T-cell (primary cell): ENCODE results near the gene FES. TPM values are rescaled to one million over a fixed set of nuclear protein-coding genes. Genes with fewer than 3 reads are reported as not detected.

ENCODE experiments used
- ATAC-seq, 4 experiments: fragments of 200-7000 bp in 3 of 4; fragments of 150-1000 bp in 1 of 4; cut with Tn5 transposase; replicated peaks in 1 of 4; 1 replicate in 3 of 4; 2 replicates in 1 of 4; pipeline ENCODE4 v1.10.0; 2021; ENCODE audit warnings: moderate library complexity in 3 of 4, mild to moderate bottlenecking in 2 of 4, moderate number of reproducible peaks in 1 of 4
- CTCF ChIA-PET, 2 donors: fragments of 300-600 bp; sonication (Branson Sonifier 250); formaldehyde crosslinking; loops; one replicate each; lab custom pipeline; 2022; ENCODE audit warnings: antibody characterized with exemption in 2 of 2; lab: Charles Lee
- POLR2A ChIA-PET, 2 donors: fragments of 300-600 bp; sonication (Branson Sonifier 250); formaldehyde crosslinking; loops; one replicate each; lab custom pipeline; 2022; ENCODE audit warnings: antibody characterized with exemption in 2 of 2; lab: Charles Lee
- DNase-seq, 35 experiments: peaks; one replicate each; pipeline versions ENCODE4 v3.0.0 to v3.0.0-alpha.2; 2013 to 2023
- H3K27ac ChIP-seq: one replicate; pipeline ENCODE4 v1.5.1; 2013; ENCODE audit warnings: low read length
- H3K27me3 ChIP-seq, 2 experiments: replicated peaks in 1 of 2; 1 replicate in 1 of 2; 2 replicates in 1 of 2; pipeline versions ENCODE4 v1.6.1 to v1.7.0; 2013; ENCODE audit warnings: low read length in 1 of 2, mixed read lengths in 1 of 2; ENCODE audit not compliant: control insufficient read depth in 2 of 2, insufficient read depth in 2 of 2; ENCODE audit errors: extremely low read depth in 1 of 2
- H3K36me3 ChIP-seq, 2 donors: 1 replicate in 1 of 2; 2 replicates in 1 of 2; pipeline versions ENCODE4 v1.6.1 to v1.7.0; 2013; ENCODE audit warnings: low read length in 1 of 2; ENCODE audit not compliant: control insufficient read depth in 2 of 2, insufficient read depth in 1 of 2; ENCODE audit errors: extremely low read depth in 1 of 2
- H3K4me1 ChIP-seq, 2 experiments: 1 replicate in 1 of 2; 2 replicates in 1 of 2; pipeline versions ENCODE4 v1.6.1 to v1.7.0; 2013; ENCODE audit warnings: low read length in 2 of 2, mixed read lengths in 1 of 2; ENCODE audit not compliant: insufficient read depth in 2 of 2, control insufficient read depth in 1 of 2; ENCODE audit errors: extremely low read depth in 1 of 2
- H3K4me3 ChIP-seq, 2 donors: 1 replicate in 1 of 2; 2 replicates in 1 of 2; pipeline versions ENCODE4 v1.5.1 to v1.7.0; 2013; ENCODE audit warnings: mild to moderate bottlenecking in 2 of 2, low read length in 1 of 2, moderate library complexity in 1 of 2; ENCODE audit not compliant: control insufficient read depth in 1 of 2; ENCODE audit errors: extremely low read depth in 1 of 2
- H3K9me3 ChIP-seq: 2 replicates; pipeline ENCODE4 v1.7.0; 2013
- H3K27ac Mint-ChIP-seq, 2 donors: one replicate each; pipeline ENCODE4 v1.8.0; 2020 to 2021; ENCODE audit warnings: mild to moderate bottlenecking in 2 of 2, mixed read lengths in 2 of 2
- H3K27me3 Mint-ChIP-seq, 2 donors: one replicate each; pipeline ENCODE4 v1.8.0; 2021 to 2022; ENCODE audit warnings: mixed read lengths in 2 of 2
- H3K36me3 Mint-ChIP-seq: one replicate; pipeline ENCODE4 v1.8.0; 2021; ENCODE audit warnings: mixed read lengths
- H3K4me1 Mint-ChIP-seq, 3 donors: one replicate each; pipeline ENCODE4 v1.8.0; 2020 to 2022; ENCODE audit warnings: mixed read lengths in 3 of 3, mild to moderate bottlenecking in 1 of 3
- H3K4me3 Mint-ChIP-seq, 3 donors: one replicate each; pipeline ENCODE4 v1.8.0; 2020 to 2022; ENCODE audit warnings: mild to moderate bottlenecking in 3 of 3, mixed read lengths in 3 of 3, moderate library complexity in 3 of 3
- H3K9me3 Mint-ChIP-seq, 3 donors: one replicate each; pipeline ENCODE4 v1.8.0; 2020 to 2022; ENCODE audit warnings: mixed read lengths in 3 of 3
- WGBS: methylation state at CpG from one replicate; pipeline ENCODE4 v1.1.5; 2013; ENCODE audit warnings: missing lambda C conversion rate; ENCODE audit not compliant: insufficient coverage; 5-methylcytosine and 5-hydroxymethylcytosine counted together
- total RNA-seq, 35 experiments: library from RNA in 6 of 35; stranded (reverse) in 6 of 35; fragments of 120-200 nt in 1 of 35; gene quantifications; one replicate each; pipeline versions ENCODE4 v1.2.1 to v1.2.4 and lab custom pipeline; 2013 to 2026

Gene FES
- total RNA-seq, 5 donors from 2014 or later (not counting 1 experiment from before 2014, with no cell fraction given), result 3.2 to 5.2 (median 4.3) TPM

DNA sequence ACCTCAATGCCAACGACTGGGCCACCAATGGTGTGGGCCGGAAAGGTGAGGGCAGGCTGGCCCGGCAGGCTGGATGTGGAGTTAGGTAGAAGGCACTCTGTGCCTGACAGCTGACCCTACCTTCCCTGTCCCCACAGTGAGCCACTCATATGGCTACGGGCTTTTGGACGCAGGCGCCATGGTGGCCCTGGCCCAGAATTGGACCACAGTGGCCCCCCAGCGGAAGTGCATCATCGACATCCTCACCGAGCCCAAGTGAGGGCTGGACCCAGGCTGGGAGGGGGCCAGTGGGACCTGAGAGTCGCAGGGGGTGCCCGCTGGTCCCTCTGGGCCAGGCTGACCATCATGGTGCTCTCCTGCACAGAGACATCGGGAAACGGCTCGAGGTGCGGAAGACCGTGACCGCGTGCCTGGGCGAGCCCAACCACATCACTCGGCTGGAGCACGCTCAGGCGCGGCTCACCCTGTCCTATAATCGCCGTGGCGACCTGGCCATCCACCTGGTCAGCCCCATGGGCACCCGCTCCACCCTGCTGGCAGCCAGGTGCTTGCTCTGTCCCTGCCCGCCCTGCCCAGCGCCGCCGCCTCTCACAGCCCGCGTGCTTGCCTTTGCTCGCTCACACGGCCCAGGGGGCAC lies 4.5 kb upstream of the FES start:
- H3K4me1 ChIP-seq, result peaks cover 0 to 7% of the 10 kb centered on the region in 2 experiments
- no peak for DNase-seq
- H3K4me1 Mint-ChIP-seq, result peaks cover 0 to 6% (median 4%) of the 10 kb centered on the region in 3 donors
- ATAC-seq, result no peak
- H3K36me3 Mint-ChIP-seq, result peaks cover 30% of the 10 kb centered on the region
- peaks cover 0 to under 1% of the 10 kb centered on the region in 2 donors for H3K27me3 Mint-ChIP-seq
- H3K9me3 ChIP-seq, result no peaks in the 10 kb centered on the region
- WGBS, result 96% methylated on average over 31 of the region's 35 CpGs
- ChIA-PET POLR2A (no interaction called here), CTCF (no interaction called here)
- peaks cover 0 to 6% of the 10 kb centered on the region in 2 experiments for H3K27me3 ChIP-seq
- H3K36me3 ChIP-seq, result peaks cover 27 to 42% of the 10 kb centered on the region in 2 donors
- no peak overlapping the region for H3K4me3 ChIP-seq
- no peaks in the 10 kb centered on the region for H3K9me3 Mint-ChIP-seq
- H3K27ac ChIP-seq, result no peak overlapping the region
- no peak overlapping the region for H3K27ac Mint-ChIP-seq
- H3K4me3 Mint-ChIP-seq, result no peak overlapping the region

DNA sequence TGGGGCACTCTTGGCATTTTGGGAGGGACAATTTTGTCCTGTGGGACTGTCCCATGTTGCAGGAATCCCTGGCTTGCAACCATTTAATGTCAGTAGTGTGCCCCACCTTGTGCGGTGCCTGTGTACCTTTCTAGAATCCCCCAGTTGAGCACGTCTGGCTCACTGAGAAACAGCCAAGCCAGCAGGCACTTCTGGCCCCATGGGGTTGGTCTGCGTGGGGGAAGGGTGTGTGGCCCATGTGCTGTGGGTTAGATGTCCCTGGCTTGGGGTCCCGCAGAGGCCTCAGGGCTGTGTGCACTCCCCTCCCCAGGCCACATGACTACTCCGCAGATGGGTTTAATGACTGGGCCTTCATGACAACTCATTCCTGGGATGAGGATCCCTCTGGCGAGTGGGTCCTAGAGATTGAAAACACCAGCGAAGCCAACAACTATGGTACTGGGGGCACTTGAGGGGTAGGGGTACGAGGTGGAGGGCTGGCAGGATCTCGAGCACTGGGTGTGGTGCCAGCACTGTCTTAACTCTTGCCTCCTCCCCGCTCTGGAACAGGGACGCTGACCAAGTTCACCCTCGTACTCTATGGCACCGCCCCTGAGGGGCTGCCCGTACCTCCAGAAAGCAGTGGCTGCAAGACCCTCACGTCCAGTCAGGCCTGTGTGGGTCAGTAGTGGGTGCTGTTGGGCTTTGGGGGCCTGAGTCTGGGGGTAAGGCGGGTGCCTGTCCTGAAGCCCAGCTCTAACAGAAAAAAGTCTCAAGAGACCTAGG lies 3.7 kb upstream of the FES start:
- 88% methylated on average over 9 of the region's 16 CpGs for WGBS
- peaks cover 30% of the 10 kb centered on the region for H3K36me3 Mint-ChIP-seq
- no peak overlapping the region for H3K4me3 Mint-ChIP-seq
- H3K9me3 Mint-ChIP-seq, result no peaks in the 10 kb centered on the region
- peaks cover 0 to 10% (median 9%) of the 10 kb centered on the region in 3 donors for H3K4me1 Mint-ChIP-seq
- H3K4me1 ChIP-seq, result peaks cover under 1 to 13% of the 10 kb centered on the region in 2 experiments
- H3K9me3 ChIP-seq, result no peaks in the 10 kb centered on the region
- no peak for ATAC-seq
- H3K36me3 ChIP-seq, result peaks cover 27 to 42% of the 10 kb centered on the region in 2 donors
- H3K27ac Mint-ChIP-seq, result no peak overlapping the region
- CTCF ChIA-PET, result no interaction called here
- POLR2A ChIA-PET, result no interaction called here
- no peak overlapping the region for H3K27ac ChIP-seq
- peaks cover 0 to 2% of the 10 kb centered on the region in 2 donors for H3K27me3 Mint-ChIP-seq
- H3K27me3 ChIP-seq, result peaks cover 0 to 13% of the 10 kb centered on the region in 2 experiments
- H3K4me3 ChIP-seq, result no peak overlapping the region
- no peak for DNase-seq

DNA sequence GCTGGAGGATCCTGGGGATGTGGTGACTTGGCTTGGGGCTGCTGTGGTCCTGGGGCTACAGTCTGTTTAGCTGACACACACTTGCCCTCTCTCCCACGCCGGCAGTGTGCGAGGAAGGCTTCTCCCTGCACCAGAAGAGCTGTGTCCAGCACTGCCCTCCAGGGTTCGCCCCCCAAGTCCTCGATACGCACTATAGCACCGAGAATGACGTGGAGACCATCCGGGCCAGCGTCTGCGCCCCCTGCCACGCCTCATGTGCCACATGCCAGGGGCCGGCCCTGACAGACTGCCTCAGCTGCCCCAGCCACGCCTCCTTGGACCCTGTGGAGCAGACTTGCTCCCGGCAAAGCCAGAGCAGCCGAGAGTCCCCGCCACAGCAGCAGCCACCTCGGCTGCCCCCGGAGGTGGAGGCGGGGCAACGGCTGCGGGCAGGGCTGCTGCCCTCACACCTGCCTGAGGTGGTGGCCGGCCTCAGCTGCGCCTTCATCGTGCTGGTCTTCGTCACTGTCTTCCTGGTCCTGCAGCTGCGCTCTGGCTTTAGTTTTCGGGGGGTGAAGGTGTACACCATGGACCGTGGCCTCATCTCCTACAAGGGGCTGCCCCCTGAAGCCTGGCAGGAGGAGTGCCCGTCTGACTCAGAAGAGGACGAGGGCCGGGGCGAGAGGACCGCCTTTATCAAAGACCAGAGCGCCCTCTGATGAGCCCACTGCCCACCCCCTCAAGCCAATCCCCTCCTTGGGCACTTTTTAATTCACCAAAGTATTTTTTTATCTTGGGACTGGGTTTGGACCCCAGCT lies 2.9 kb upstream of the FES start:
- no peak overlapping the region for H3K4me3 ChIP-seq
- peaks cover 4 to 19% of the 10 kb centered on the region in 2 experiments for H3K4me1 ChIP-seq
- H3K27ac ChIP-seq, result no peak overlapping the region
- CTCF ChIA-PET, result no interaction called here
- no peak overlapping the region for H3K4me3 Mint-ChIP-seq
- H3K9me3 ChIP-seq, result no peaks in the 10 kb centered on the region
- no peak for DNase-seq
- peaks cover 0 to 2% of the 10 kb centered on the region in 2 donors for H3K27me3 Mint-ChIP-seq
- no peak for ATAC-seq
- peaks cover 0 to 18% of the 10 kb centered on the region in 2 experiments for H3K27me3 ChIP-seq
- peaks cover 30% of the 10 kb centered on the region for H3K36me3 Mint-ChIP-seq
- 91% methylated on average over 28 of the region's 35 CpGs for WGBS
- peaks cover 27 to 39% of the 10 kb centered on the region in 2 donors for H3K36me3 ChIP-seq
- H3K4me1 Mint-ChIP-seq, result peaks cover 5 to 17% (median 16%) of the 10 kb centered on the region in 3 donors
- POLR2A ChIA-PET, result interaction anchor here in 1 of 2 donors (0.7 kb wide), 1 partner anchor 161 kb away, joined by 3 read pairs; no protein-coding TSS in a partner anchor
- no peaks in the 10 kb centered on the region for H3K9me3 Mint-ChIP-seq
- no peak overlapping the region for H3K27ac Mint-ChIP-seq

DNA sequence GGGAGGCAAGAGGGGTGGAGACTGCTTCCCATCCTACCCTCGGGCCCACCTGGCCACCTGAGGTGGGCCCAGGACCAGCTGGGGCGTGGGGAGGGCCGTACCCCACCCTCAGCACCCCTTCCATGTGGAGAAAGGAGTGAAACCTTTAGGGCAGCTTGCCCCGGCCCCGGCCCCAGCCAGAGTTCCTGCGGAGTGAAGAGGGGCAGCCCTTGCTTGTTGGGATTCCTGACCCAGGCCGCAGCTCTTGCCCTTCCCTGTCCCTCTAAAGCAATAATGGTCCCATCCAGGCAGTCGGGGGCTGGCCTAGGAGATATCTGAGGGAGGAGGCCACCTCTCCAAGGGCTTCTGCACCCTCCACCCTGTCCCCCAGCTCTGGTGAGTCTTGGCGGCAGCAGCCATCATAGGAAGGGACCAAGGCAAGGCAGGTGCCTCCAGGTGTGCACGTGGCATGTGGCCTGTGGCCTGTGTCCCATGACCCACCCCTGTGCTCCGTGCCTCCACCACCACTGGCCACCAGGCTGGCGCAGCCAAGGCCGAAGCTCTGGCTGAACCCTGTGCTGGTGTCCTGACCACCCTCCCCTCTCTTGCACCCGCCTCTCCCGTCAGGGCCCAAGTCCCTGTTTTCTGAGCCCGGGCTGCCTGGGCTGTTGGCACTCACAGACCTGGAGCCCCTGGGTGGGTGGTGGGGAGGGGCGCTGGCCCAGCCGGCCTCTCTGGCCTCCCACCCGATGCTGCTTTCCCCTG lies 2.2 kb upstream of the FES start:
- no peaks in the 10 kb centered on the region for H3K9me3 Mint-ChIP-seq
- WGBS, result 82% methylated on average over 5 of the region's 19 CpGs
- H3K36me3 ChIP-seq, result peaks cover 19 to 32% of the 10 kb centered on the region in 2 donors
- H3K4me1 Mint-ChIP-seq, result peaks cover 5 to 17% (median 16%) of the 10 kb centered on the region in 3 donors
- DNase-seq, result no peak
- no peak overlapping the region for H3K4me3 Mint-ChIP-seq
- no peak overlapping the region for H3K27ac Mint-ChIP-seq
- H3K27me3 ChIP-seq, result peaks cover 0 to 25% of the 10 kb centered on the region in 2 experiments
- no peak for ATAC-seq
- peaks cover 30% of the 10 kb centered on the region for H3K36me3 Mint-ChIP-seq
- CTCF ChIA-PET, result no interaction called here
- H3K27ac ChIP-seq, result no peak overlapping the region
- H3K9me3 ChIP-seq, result no peaks in the 10 kb centered on the region
- H3K4me1 ChIP-seq, result peaks cover 4 to 19% of the 10 kb centered on the region in 2 experiments
- POLR2A ChIA-PET, result interaction anchor here in 1 of 2 donors (0.7 kb wide), 1 partner anchor 162 kb away, joined by 3 read pairs; no protein-coding TSS in a partner anchor
- H3K4me3 ChIP-seq, result no peak overlapping the region
- H3K27me3 Mint-ChIP-seq, result peaks cover 0 to 2% of the 10 kb centered on the region in 2 donors

DNA sequence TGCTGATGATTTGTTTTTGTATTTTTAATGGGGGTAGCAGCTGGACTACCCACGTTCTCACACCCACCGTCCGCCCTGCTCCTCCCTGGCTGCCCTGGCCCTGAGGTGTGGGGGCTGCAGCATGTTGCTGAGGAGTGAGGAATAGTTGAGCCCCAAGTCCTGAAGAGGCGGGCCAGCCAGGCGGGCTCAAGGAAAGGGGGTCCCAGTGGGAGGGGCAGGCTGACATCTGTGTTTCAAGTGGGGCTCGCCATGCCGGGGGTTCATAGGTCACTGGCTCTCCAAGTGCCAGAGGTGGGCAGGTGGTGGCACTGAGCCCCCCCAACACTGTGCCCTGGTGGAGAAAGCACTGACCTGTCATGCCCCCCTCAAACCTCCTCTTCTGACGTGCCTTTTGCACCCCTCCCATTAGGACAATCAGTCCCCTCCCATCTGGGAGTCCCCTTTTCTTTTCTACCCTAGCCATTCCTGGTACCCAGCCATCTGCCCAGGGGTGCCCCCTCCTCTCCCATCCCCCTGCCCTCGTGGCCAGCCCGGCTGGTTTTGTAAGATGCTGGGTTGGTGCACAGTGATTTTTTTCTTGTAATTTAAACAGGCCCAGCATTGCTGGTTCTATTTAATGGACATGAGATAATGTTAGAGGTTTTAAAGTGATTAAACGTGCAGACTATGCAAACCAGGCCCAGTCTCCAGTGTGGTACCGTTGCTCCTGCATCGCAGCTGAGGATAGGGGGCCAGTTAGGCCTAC lies 1.4 kb upstream of the FES start:
- POLR2A ChIA-PET, result interaction anchor here in 1 of 2 donors (0.6 kb wide), 1 partner anchor 379 kb away, joined by 3 read pairs; no protein-coding TSS in a partner anchor

More for the DNA sequence above, 1.4 kb upstream of the FES start:
- Mint-ChIP-seq H3K36me3 (peaks cover 23% of the 10 kb centered on the region), H3K9me3 (no peaks in the 10 kb centered on the region), H3K27ac (no peak overlapping the region), H3K4me1 (peaks cover 5 to 17% (median 16%) of the 10 kb centered on the region in 3 donors), H3K27me3 (peaks cover 4 to 7% of the 10 kb centered on the region in 2 donors), H3K4me3 (no peak overlapping the region)
- CTCF ChIA-PET, result no interaction called here
- peaks cover 4 to 19% of the 10 kb centered on the region in 2 experiments for H3K4me1 ChIP-seq
- 87% methylated on average over 9 of the region's 13 CpGs for WGBS
- H3K27ac ChIP-seq, result no peak overlapping the region
- H3K4me3 ChIP-seq, result no peak overlapping the region
- peaks cover 14 to 24% of the 10 kb centered on the region in 2 donors for H3K36me3 ChIP-seq
- H3K9me3 ChIP-seq, result no peaks in the 10 kb centered on the region
- peaks cover 0 to 27% of the 10 kb centered on the region in 2 experiments for H3K27me3 ChIP-seq
- ATAC-seq (no peak), DNase-seq (no peak)
